Kidney epithelial cell (primary cell): ENCODE results near the gene ALG5. TPM values are rescaled to one million over a fixed set of nuclear protein-coding genes. Genes with fewer than 3 reads are reported as not detected.

Experiments
- DNase-seq: peaks from one replicate; pipeline ENCODE4 v3.0.0-alpha.2; 2010; ENCODE audit warnings: low read depth
- H3K27me3 ChIP-seq: 2 replicates; pipeline ENCODE4 v1.6.0; 2011; ENCODE audit warnings: low read length; ENCODE audit not compliant: control insufficient read depth, insufficient read depth
- H3K36me3 ChIP-seq: 2 replicates; pipeline ENCODE4 v1.5.1; 2011; ENCODE audit warnings: low read length; ENCODE audit not compliant: control insufficient read depth, insufficient read depth
- H3K4me3 ChIP-seq: 2 replicates; pipeline ENCODE4 v1.5.1; 2011; ENCODE audit warnings: low read depth, mild to moderate bottlenecking, control low read depth, low read length
- CTCF ChIP-seq: IDR thresholded peaks from 2 replicates; pipeline ENCODE4 v1.5.1; 2011; ENCODE audit warnings: mild to moderate bottlenecking, moderate library complexity, low read length, control low read depth, inconsistent platforms; ENCODE audit not compliant: insufficient read depth, poor library complexity, severe bottlenecking
- total RNA-seq: library from RNA; depleted of rRNA; stranded (reverse); fragments of >200 nt; gene quantifications from 2 replicates; pipeline ENCODE4 v1.2.3, GENCODE V29; 2015

Gene ALG5
- total RNA-seq, 1 donor from 2014 or later: 32.0 TPM

- DNase-seq: no peak
- no peak for TF ChIP-seq CTCF
- Histone ChIP-seq H3K27me3 (no peaks in the 10 kb centered on the region), H3K4me3 (no peak overlapping the region), H3K36me3 (peaks cover 2% of the 10 kb centered on the region)
Measured at GRCh38 chr13:37037241-37037640, 38.1 kb upstream of the ALG5 start.

GRCh38 chr13:37029617-37030016 is 30.5 kb upstream of the ALG5 start:
- Histone ChIP-seq H3K27me3 (no peaks in the 10 kb centered on the region), H3K36me3 (peaks cover 2% of the 10 kb centered on the region), H3K4me3 (no peak overlapping the region)
- no peak for DNase-seq
- TF ChIP-seq CTCF: no peak

GRCh38 chr13:37027639-37028038 is 28.5 kb upstream of the ALG5 start:
- peaks cover 2% of the 10 kb centered on the region for H3K36me3 ChIP-seq
- DNase-seq: no peak
- H3K27me3 ChIP-seq: no peaks in the 10 kb centered on the region
- no peak for TF ChIP-seq CTCF
- no peak overlapping the region for H3K4me3 ChIP-seq

- TF ChIP-seq CTCF: no peak
- DNase-seq: no peak
- Histone ChIP-seq H3K4me3 (no peak overlapping the region), H3K36me3 (peaks cover 3% of the 10 kb centered on the region), H3K27me3 (no peaks in the 10 kb centered on the region)
Measured at GRCh38 chr13:37026771-37027170, 27.6 kb upstream of the ALG5 start.

- Histone ChIP-seq H3K27me3 (no peaks in the 10 kb centered on the region), H3K4me3 (no peak overlapping the region), H3K36me3 (peaks cover 3% of the 10 kb centered on the region)
- TF ChIP-seq CTCF: no peak
- no peak for DNase-seq
Measured at GRCh38 chr13:37023871-37024270, 24.7 kb upstream of the ALG5 start.

- Histone ChIP-seq H3K36me3 (peaks cover 2% of the 10 kb centered on the region), H3K27me3 (no peaks in the 10 kb centered on the region), H3K4me3 (no peak overlapping the region)
- no peak for DNase-seq
- no peak for TF ChIP-seq CTCF
Measured at GRCh38 chr13:37014609-37015008, 15.5 kb upstream of the ALG5 start.
